RCC 7860 (cell line): Measurements from ENCODE around the gene CYP2S1.
"Not testable (repeated sequence)": the region's sequence is repeated elsewhere in the genome, so short reads cannot be mapped to it uniquely, and the experiment has no call there.

Experiments used
- DNase-seq: peaks from one replicate; pipeline ENCODE4 v3.0.0-alpha.2; 2015; ENCODE audit warnings: low spot score
- FAIRE-seq: peaks from 2 replicates; lab custom pipeline; 2012; peaks lifted over from hg19 to GRCh38; lab: Jason Lieb, UNC

The CYP2S1 gene

GRCh38 chr19:41225238-41226052 is 32.4 kb downstream of the CYP2S1 start:
- peak; percentile 89 for FAIRE-seq
- peak; percentile 99 for DNase-seq

- DNase-seq (peak; percentile 85), FAIRE-seq (no peak)
Measured at GRCh38 chr19:41226053-41226873, 33.2 kb downstream of the CYP2S1 start.

- FAIRE-seq (no peak), DNase-seq (no peak)
Measured at GRCh38 chr19:41226874-41227390, 33.9 kb downstream of the CYP2S1 start.

- DNase-seq, result no peak
- no peak for FAIRE-seq
Measured at GRCh38 chr19:41228486-41228885, 35.5 kb downstream of the CYP2S1 start.

- not testable (repeated sequence) for FAIRE-seq
- peak; percentile 65 for DNase-seq
Measured at GRCh38 chr19:41229338-41229737, 36.3 kb downstream of the CYP2S1 start.

GRCh38 chr19:41230067-41230857 is 37.2 kb downstream of the CYP2S1 start:
- DNase-seq (no peak), FAIRE-seq (no peak)

GRCh38 chr19:41232686-41233085 is 39.7 kb downstream of the CYP2S1 start:
- no peak for DNase-seq
- no peak for FAIRE-seq

- no peak for DNase-seq
- no peak for FAIRE-seq
Measured at GRCh38 chr19:41233748-41234240, 40.8 kb downstream of the CYP2S1 start.

GRCh38 chr19:41234512-41235168 is 41.6 kb downstream of the CYP2S1 start:
- FAIRE-seq, result no peak
- no peak for DNase-seq

GRCh38 chr19:41235480-41235879 is 42.5 kb downstream of the CYP2S1 start:
- no peak for DNase-seq
- FAIRE-seq, result no peak

- FAIRE-seq (no peak), DNase-seq (no peak)
Measured at GRCh38 chr19:41238244-41238643, 45.2 kb downstream of the CYP2S1 start.

- DNase-seq (no peak), FAIRE-seq (no peak)
Measured at GRCh38 chr19:41239363-41239762, 46.3 kb downstream of the CYP2S1 start.

GRCh38 chr19:41239961-41240574 is 47.0 kb downstream of the CYP2S1 start:
- no peak for FAIRE-seq
- DNase-seq, result no peak

GRCh38 chr19:41241859-41242258 is 48.8 kb downstream of the CYP2S1 start:
- DNase-seq (no peak), FAIRE-seq (no peak)

- DNase-seq (no peak), FAIRE-seq (no peak)
Measured at GRCh38 chr19:41244117-41244516, 51.1 kb downstream of the CYP2S1 start.

- DNase-seq (no peak), FAIRE-seq (no peak)
Measured at GRCh38 chr19:41245843-41246242, 52.8 kb downstream of the CYP2S1 start.

GRCh38 chr19:41248895-41249294 is 55.9 kb downstream of the CYP2S1 start:
- FAIRE-seq (no peak), DNase-seq (no peak)

GRCh38 chr19:41249707-41250423 is 56.8 kb downstream of the CYP2S1 start:
- DNase-seq, result no peak
- FAIRE-seq, result no peak

GRCh38 chr19:41253660-41254059 is 60.6 kb downstream of the CYP2S1 start:
- DNase-seq (no peak), FAIRE-seq (no peak)
